ENCODE measurements around the gene AJAP1. TPM values are rescaled to one million over a fixed set of nuclear protein-coding genes. Genes with fewer than 3 reads are reported as not detected.

The AJAP1 gene
- total and polyA plus RNA-seq, 2 donors (not counting 1 experiment from before 2014, with no cell fraction given) = not detected

DNA sequence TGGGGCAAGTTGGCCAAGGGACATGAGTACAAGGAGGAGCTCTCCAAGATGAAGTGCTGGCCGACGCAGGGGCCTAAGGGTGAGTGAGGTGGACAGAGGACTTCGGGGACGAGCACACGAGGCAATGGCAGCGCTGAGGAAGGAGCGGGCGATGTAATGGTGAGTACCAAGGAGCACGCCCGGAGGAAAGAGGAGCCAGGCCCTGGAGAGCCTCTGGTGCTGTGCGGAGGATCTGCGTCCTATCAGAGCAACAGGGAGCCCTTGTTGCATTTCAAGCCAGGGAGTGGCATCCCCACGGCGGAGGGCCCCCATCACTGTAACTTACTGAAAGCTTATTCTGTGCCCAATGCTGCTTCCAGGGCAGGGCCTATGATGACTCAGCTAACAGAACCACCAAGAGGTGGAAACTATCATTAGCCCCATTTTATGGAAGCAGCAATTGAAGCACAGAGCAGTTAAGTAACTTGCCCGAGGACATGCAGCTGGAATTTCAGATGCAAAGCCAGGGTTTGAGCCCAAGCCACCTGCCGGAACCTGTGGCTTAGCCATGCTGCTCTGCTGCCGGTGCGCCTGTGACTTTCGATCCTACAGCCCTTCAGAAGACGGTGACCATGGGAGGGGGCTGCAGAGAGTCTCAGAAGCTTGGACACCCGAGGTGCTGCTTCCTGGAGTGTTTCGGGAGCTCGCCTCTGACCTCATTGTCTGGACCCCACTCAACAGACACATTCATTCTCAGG, 17.6 kb upstream of the AJAP1 start:
- H4K20me1 ChIP-seq (ENCODE audit: control insufficient read depth, insufficient read depth, low read length, poor library complexity, severe bottlenecking) = no peaks in the 10 kb centered on the region
- 97% methylated on average over 19 of the region's 23 CpGs for WGBS (ENCODE audit: insufficient coverage)

More for the DNA sequence above, 17.6 kb upstream of the AJAP1 start:
- Histone ChIP-seq H3K27me3 (replicated peaks in 1 of 4; ENCODE audit: control extremely low read depth in 1 of 4, control insufficient read depth in 3 of 4, insufficient read depth in 4 of 4, low read length in 3 of 4) (no peaks in the 10 kb centered on the region), H3K27ac (ENCODE audit: low read length in 2 of 2) (no peak overlapping the region), H3K4me3 (ENCODE audit: control extremely low read depth in 1 of 5, extremely low read depth in 1 of 5, insufficient read depth in 1 of 5, low read depth in 2 of 5, low read length in 4 of 5) (no peak overlapping the region), H2AFZ (ENCODE audit: insufficient read depth, low read depth, low read length, poor library complexity, severe bottlenecking) (no peak overlapping the region), H3K9me3 (ENCODE audit: control extremely low read depth in 1 of 3, control insufficient read depth in 2 of 3, insufficient read depth in 1 of 3, low read length in 2 of 3) (peaks cover 0 to 3% (median 0%) of the 10 kb centered on the region in 3 donors), H3K36me3 (replicated peaks in 1 of 2; ENCODE audit: control extremely low read depth in 1 of 2, control insufficient read depth in 1 of 2, extremely low read depth in 1 of 2, insufficient read depth in 2 of 2, low read length in 1 of 2) (no peaks in the 10 kb centered on the region), H3K79me2 (ENCODE audit: control insufficient read depth, insufficient read depth, low read length) (no peaks in the 10 kb centered on the region), H3K4me1 (ENCODE audit: control insufficient read depth in 2 of 2, insufficient read depth in 2 of 2, low read length in 2 of 2) (no peaks in the 10 kb centered on the region), H3K4me2 (replicated peaks; ENCODE audit: low read depth, low read length, poor library complexity, severe bottlenecking) (no peak overlapping the region), H3K9ac (ENCODE audit: low read length) (no peak overlapping the region)
- intact Hi-C loops (cut with micrococcal nuclease) = no loop called here
- no peak for TF ChIP-seq EZH2 (IDR thresholded peaks at IDR 0.05; ENCODE audit: borderline replicate concordance, insufficient read depth, low read depth, low read length, poor library complexity, severe bottlenecking)
- TF ChIP-seq, protein P1, sequence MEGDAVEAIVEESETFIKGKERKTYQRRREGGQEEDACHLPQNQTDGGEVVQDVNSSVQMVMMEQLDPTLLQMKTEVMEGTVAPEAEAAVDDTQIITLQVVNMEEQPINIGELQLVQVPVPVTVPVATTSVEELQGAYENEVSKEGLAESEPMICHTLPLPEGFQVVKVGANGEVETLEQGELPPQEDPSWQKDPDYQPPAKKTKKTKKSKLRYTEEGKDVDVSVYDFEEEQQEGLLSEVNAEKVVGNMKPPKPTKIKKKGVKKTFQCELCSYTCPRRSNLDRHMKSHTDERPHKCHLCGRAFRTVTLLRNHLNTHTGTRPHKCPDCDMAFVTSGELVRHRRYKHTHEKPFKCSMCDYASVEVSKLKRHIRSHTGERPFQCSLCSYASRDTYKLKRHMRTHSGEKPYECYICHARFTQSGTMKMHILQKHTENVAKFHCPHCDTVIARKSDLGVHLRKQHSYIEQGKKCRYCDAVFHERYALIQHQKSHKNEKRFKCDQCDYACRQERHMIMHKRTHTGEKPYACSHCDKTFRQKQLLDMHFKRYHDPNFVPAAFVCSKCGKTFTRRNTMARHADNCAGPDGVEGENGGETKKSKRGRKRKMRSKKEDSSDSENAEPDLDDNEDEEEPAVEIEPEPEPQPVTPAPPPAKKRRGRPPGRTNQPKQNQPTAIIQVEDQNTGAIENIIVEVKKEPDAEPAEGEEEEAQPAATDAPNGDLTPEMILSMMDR (IDR thresholded peaks at IDR 0.05) = no peak
- DNase-seq (no peak), ATAC-seq (ENCODE audit: low read depth) (no peak)
- Mint-ChIP-seq H3K27ac (no peak overlapping the region), H3K9me3 (ENCODE audit: insufficient read depth) (no peaks in the 10 kb centered on the region), H3K4me1 (peaks cover 4% of the 10 kb centered on the region), H3K27me3 (peaks cover 10% of the 10 kb centered on the region), H3K4me3 (no peak overlapping the region)
- ChIA-PET POLR2A (no interaction called here), CTCF (no interaction called here)

Measured in B cell (primary cell).